Activated CD8-positive, alpha-beta memory T cell treated with anti-CD3 and anti-CD28 coated beads, Interleukin-2, amount 10 ng/mL, durations not matched to agents 7 days and 5 days (primary cell): Measurements from ENCODE around the gene RINT1. TPM values are rescaled to one million over a fixed set of nuclear protein-coding genes. Genes with fewer than 3 reads are reported as not detected.
"Not testable (repeated sequence)": the region's sequence is repeated elsewhere in the genome, so short reads cannot be mapped to it uniquely, and the experiment has no call there.

Source experiments
- ATAC-seq: fragments of 150-1000 bp; cut with Tn5 transposase; one replicate; pipeline ENCODE4 v1.10.0; 2021; ENCODE audit warnings: moderate library complexity
- CTCF ChIA-PET: fragments of 350-600 bp; sonication (Branson Sonifier 250); formaldehyde crosslinking; loops from one replicate; lab custom pipeline; 2021; ENCODE audit warnings: antibody characterized with exemption; lab: Charles Lee
- DNase-seq: peaks from one replicate; pipeline ENCODE4 v3.0.0-alpha.2; 2020
- H3K27ac Mint-ChIP-seq: one replicate; pipeline ENCODE4 v1.8.0; 2021; ENCODE audit warnings: mild to moderate bottlenecking, mixed read lengths
- H3K27me3 Mint-ChIP-seq: one replicate; pipeline ENCODE4 v1.8.0; 2021; ENCODE audit warnings: mixed read lengths
- H3K36me3 Mint-ChIP-seq: one replicate; pipeline ENCODE4 v1.8.0; 2021; ENCODE audit warnings: mild to moderate bottlenecking, mixed read lengths
- H3K4me1 Mint-ChIP-seq: one replicate; pipeline ENCODE4 v1.8.0; 2021; ENCODE audit warnings: mixed read lengths
- H3K4me3 Mint-ChIP-seq: one replicate; pipeline ENCODE4 v1.8.0; 2021; ENCODE audit warnings: mild to moderate bottlenecking, moderate library complexity, mixed read lengths
- H3K9me3 Mint-ChIP-seq: one replicate; pipeline ENCODE4 v1.8.0; 2022; ENCODE audit warnings: low read depth, mixed read lengths
- total RNA-seq, 2 experiments: library from RNA; stranded (reverse); gene quantifications; one replicate each; pipeline ENCODE4 v1.2.3, GENCODE V29; 2021

RINT1 gene
- total RNA-seq, 2 experiments from 2014 or later = 22.8 to 25.7 TPM

GRCh38 chr7:105591522-105591921 lies 59.5 kb downstream of the RINT1 start:
- H3K4me3 Mint-ChIP-seq = no peak overlapping the region
- no peak for ATAC-seq

GRCh38 chr7:105594034-105594433 lies 62.0 kb downstream of the RINT1 start:
- H3K27ac Mint-ChIP-seq = no peak overlapping the region
- H3K4me1 Mint-ChIP-seq = peaks cover 4% of the 10 kb centered on the region
- no peaks in the 10 kb centered on the region for H3K36me3 Mint-ChIP-seq
- DNase-seq (no peak), ATAC-seq (no peak)
- CTCF ChIA-PET = interaction anchor here (0.6 kb wide), 1 partner anchor 454 kb away, joined by 3 read pairs; no protein-coding TSS in a partner anchor
- H3K9me3 Mint-ChIP-seq = no peaks in the 10 kb centered on the region
- peaks cover 17% of the 10 kb centered on the region for H3K27me3 Mint-ChIP-seq
- H3K4me3 Mint-ChIP-seq = no peak overlapping the region

More at GRCh38 chr7:105591522-105591921, 59.5 kb downstream of the RINT1 start:
- H3K4me1 Mint-ChIP-seq = peaks cover 14% of the 10 kb centered on the region
- peak; percentile 9 for DNase-seq
- H3K27ac Mint-ChIP-seq = no peak overlapping the region
- no peaks in the 10 kb centered on the region for H3K9me3 Mint-ChIP-seq
- H3K36me3 Mint-ChIP-seq = no peaks in the 10 kb centered on the region
- peaks cover 8% of the 10 kb centered on the region for H3K27me3 Mint-ChIP-seq
- CTCF ChIA-PET = no interaction called here

- Mint-ChIP-seq H3K27ac (no peak overlapping the region), H3K27me3 (peaks cover 21% of the 10 kb centered on the region), H3K36me3 (no peaks in the 10 kb centered on the region), H3K9me3 (no peaks in the 10 kb centered on the region), H3K4me3 (no peak overlapping the region), H3K4me1 (no peaks in the 10 kb centered on the region)
- CTCF ChIA-PET = no interaction called here
- DNase-seq (no peak), ATAC-seq (no peak)
These were observed 64.9 kb downstream of the RINT1 start for GRCh38 chr7:105596866-105597265.

GRCh38 chr7:105599080-105599479 lies 67.1 kb downstream of the RINT1 start:
- peaks cover 21% of the 10 kb centered on the region for H3K27me3 Mint-ChIP-seq
- H3K27ac Mint-ChIP-seq, ATAC-seq, H3K9me3 Mint-ChIP-seq, DNase-seq, H3K4me1 Mint-ChIP-seq, H3K4me3 Mint-ChIP-seq, CTCF ChIA-PET, H3K36me3 Mint-ChIP-seq: not testable (repeated sequence)

- no peak for ATAC-seq
- no peak overlapping the region for H3K27ac Mint-ChIP-seq
- H3K27me3 Mint-ChIP-seq = peaks cover 18% of the 10 kb centered on the region
- H3K9me3 Mint-ChIP-seq = no peaks in the 10 kb centered on the region
- CTCF ChIA-PET = no interaction called here
- H3K4me3 Mint-ChIP-seq = no peak overlapping the region
- H3K36me3 Mint-ChIP-seq = no peaks in the 10 kb centered on the region
- no peaks in the 10 kb centered on the region for H3K4me1 Mint-ChIP-seq
- no peak for DNase-seq
These were observed 67.5 kb downstream of the RINT1 start for GRCh38 chr7:105599551-105599950.

GRCh38 chr7:105600720-105601550 lies 68.9 kb downstream of the RINT1 start:
- CTCF ChIA-PET = no interaction called here
- H3K36me3 Mint-ChIP-seq = no peaks in the 10 kb centered on the region
- DNase-seq (no peak), ATAC-seq (no peak)
- no peaks in the 10 kb centered on the region for H3K4me1 Mint-ChIP-seq
- no peaks in the 10 kb centered on the region for H3K9me3 Mint-ChIP-seq
- no peak overlapping the region for H3K27ac Mint-ChIP-seq
- H3K4me3 Mint-ChIP-seq = no peak overlapping the region
- peaks cover 16% of the 10 kb centered on the region for H3K27me3 Mint-ChIP-seq

GRCh38 chr7:105602325-105603305 lies 70.6 kb downstream of the RINT1 start:
- H3K27ac Mint-ChIP-seq = no peak overlapping the region
- CTCF ChIA-PET = no interaction called here
- H3K4me3 Mint-ChIP-seq = no peak overlapping the region
- no peaks in the 10 kb centered on the region for H3K4me1 Mint-ChIP-seq
- no peaks in the 10 kb centered on the region for H3K36me3 Mint-ChIP-seq
- peaks cover 12% of the 10 kb centered on the region for H3K27me3 Mint-ChIP-seq
- DNase-seq = no peak
- no peak for ATAC-seq
- H3K9me3 Mint-ChIP-seq = no peaks in the 10 kb centered on the region

GRCh38 chr7:105610165-105610930 lies 78.3 kb downstream of the RINT1 start:
- H3K4me3 Mint-ChIP-seq = no peak overlapping the region
- DNase-seq (no peak), ATAC-seq (no peak)
- H3K27ac Mint-ChIP-seq = no peak overlapping the region
- H3K9me3 Mint-ChIP-seq = no peaks in the 10 kb centered on the region
- no peaks in the 10 kb centered on the region for H3K4me1 Mint-ChIP-seq
- no peaks in the 10 kb centered on the region for H3K36me3 Mint-ChIP-seq
- CTCF ChIA-PET = no interaction called here
- no peaks in the 10 kb centered on the region for H3K27me3 Mint-ChIP-seq

- no peaks in the 10 kb centered on the region for H3K27me3 Mint-ChIP-seq
- no peak overlapping the region for H3K27ac Mint-ChIP-seq
- CTCF ChIA-PET = no interaction called here
- H3K4me1 Mint-ChIP-seq = no peaks in the 10 kb centered on the region
- DNase-seq = no peak
- H3K4me3 Mint-ChIP-seq = no peak overlapping the region
- no peaks in the 10 kb centered on the region for H3K9me3 Mint-ChIP-seq
- no peaks in the 10 kb centered on the region for H3K36me3 Mint-ChIP-seq
- ATAC-seq = no peak
These were observed 80.1 kb downstream of the RINT1 start for GRCh38 chr7:105611856-105612775.

GRCh38 chr7:105612806-105613205 lies 80.8 kb downstream of the RINT1 start:
- Mint-ChIP-seq H3K27ac (no peak overlapping the region), H3K4me3 (no peak overlapping the region), H3K36me3 (no peaks in the 10 kb centered on the region), H3K9me3 (no peaks in the 10 kb centered on the region), H3K27me3 (no peaks in the 10 kb centered on the region), H3K4me1 (no peaks in the 10 kb centered on the region)
- no peak for ATAC-seq
- DNase-seq = no peak
- CTCF ChIA-PET = no interaction called here

GRCh38 chr7:105613611-105614330 lies 81.8 kb downstream of the RINT1 start:
- Mint-ChIP-seq H3K4me1 (no peaks in the 10 kb centered on the region), H3K27me3 (no peaks in the 10 kb centered on the region), H3K9me3 (no peaks in the 10 kb centered on the region), H3K4me3 (no peak overlapping the region), H3K36me3 (no peaks in the 10 kb centered on the region), H3K27ac (no peak overlapping the region)
- DNase-seq (no peak), ATAC-seq (no peak)
- CTCF ChIA-PET = no interaction called here

GRCh38 chr7:105614341-105614840 lies 82.4 kb downstream of the RINT1 start:
- H3K4me3 Mint-ChIP-seq = no peak overlapping the region
- CTCF ChIA-PET = no interaction called here
- no peak overlapping the region for H3K27ac Mint-ChIP-seq
- no peaks in the 10 kb centered on the region for H3K4me1 Mint-ChIP-seq
- no peaks in the 10 kb centered on the region for H3K9me3 Mint-ChIP-seq
- no peaks in the 10 kb centered on the region for H3K27me3 Mint-ChIP-seq
- ATAC-seq (no peak), DNase-seq (no peak)
- no peaks in the 10 kb centered on the region for H3K36me3 Mint-ChIP-seq
